ENCODE measurements around the gene PLCH1.

GRCh38 chr3:155370198-155370597 lies 374.7 kb downstream of the PLCH1 start:
- TF ChIP-seq CTCF (IDR thresholded peaks at IDR 0.05): peak in 1 of 5 experiments; percentile 41
- no peak for TF ChIP-seq POLR2A (IDR thresholded peaks at IDR 0.05)

All from tibial nerve (tissue), 3 donors.